Inflammatory macrophage treated with lipopolysaccharide for 4 hours (primary cell): ENCODE measurements around the gene STUM.
A peak's percentile ranks its signal among the peaks of the same experiment; 100 is the strongest.

Experiments used
- DNase-seq: peaks from one replicate; pipeline ENCODE4 v3.0.0-alpha.2; 2020

The STUM gene

GRCh38 chr1:226656601-226657277, 108.2 kb downstream of the STUM start:
- DNase-seq: peak; percentile 83

GRCh38 chr1:226657895-226658545, 109.5 kb downstream of the STUM start:
- no peak for DNase-seq

- no peak for DNase-seq
Measured at GRCh38 chr1:226658546-226659125, 110.1 kb downstream of the STUM start.
